ENCODE results near the gene UACA. TPM values are rescaled to one million over a fixed set of nuclear protein-coding genes. Genes with fewer than 3 reads are reported as not detected.

UACA gene
- total and polyA plus RNA-seq, 4 experiments from 2014 or later: 0.15 to 0.40 (median 0.28) TPM; not detected in 1

GRCh38 chr15:70729164-70729563 lies 34.2 kb downstream of the UACA start:
- intact Hi-C loops (cut with micrococcal nuclease): loop anchor here (10.0 kb wide), 2 partner anchors 54 to 1254 kb away; no protein-coding TSS in a partner anchor
- Mint-ChIP-seq H3K4me3 (no peak overlapping the region), H3K4me1 (no peaks in the 10 kb centered on the region), H3K27me3 (peaks cover 7 to 14% of the 10 kb centered on the region in 2 donors), H3K27ac (no peak overlapping the region), H3K36me3 (no peaks in the 10 kb centered on the region), H3K9me3 (peaks cover 0 to 7% (median 0%) of the 10 kb centered on the region in 8 donors)
- Histone ChIP-seq H3K4me1 (ENCODE audit: insufficient read depth, low read length) (no peaks in the 10 kb centered on the region), H3K4me3 (ENCODE audit: low read length in 2 of 2) (no peak overlapping the region), H3K36me3 (ENCODE audit: insufficient read depth, low read length) (no peaks in the 10 kb centered on the region), H3K27me3 (ENCODE audit: insufficient read depth, low read length) (no peaks in the 10 kb centered on the region), H3K9me3 (ENCODE audit: control insufficient read depth in 1 of 2, low read length in 2 of 2) (no peaks in the 10 kb centered on the region), H3K27ac (ENCODE audit: low read depth, low read length) (no peak overlapping the region)
- DNase-seq: no peak
- ChIA-PET POLR2A (ENCODE audit: partially characterized antibody) (no interaction called here), CTCF (ENCODE audit: partially characterized antibody) (no interaction called here)

GRCh38 chr15:70726753-70727152 lies 36.6 kb downstream of the UACA start:
- H3K9me3 Mint-ChIP-seq: peaks cover 0 to 7% (median 0%) of the 10 kb centered on the region in 8 donors
- no peaks in the 10 kb centered on the region for H3K36me3 Mint-ChIP-seq
- Histone ChIP-seq H3K27ac (ENCODE audit: low read depth, low read length) (no peak overlapping the region), H3K27me3 (ENCODE audit: insufficient read depth, low read length) (no peaks in the 10 kb centered on the region), H3K4me3 (ENCODE audit: low read length in 2 of 2) (no peak overlapping the region), H3K9me3 (ENCODE audit: control insufficient read depth in 1 of 2, low read length in 2 of 2) (no peaks in the 10 kb centered on the region), H3K36me3 (ENCODE audit: insufficient read depth, low read length) (no peaks in the 10 kb centered on the region), H3K4me1 (ENCODE audit: insufficient read depth, low read length) (no peaks in the 10 kb centered on the region)
- POLR2A ChIA-PET (ENCODE audit: partially characterized antibody): no interaction called here
- DNase-seq: no peak
- H3K27me3 Mint-ChIP-seq: peaks cover 13 to 21% of the 10 kb centered on the region in 2 donors
- CTCF ChIA-PET (ENCODE audit: partially characterized antibody): interaction anchor here (1.4 to 1.5 kb wide), 2 partner anchors 58 to 85 kb away, joined by 3 to 4 read pairs; no protein-coding TSS in a partner anchor
- peaks cover 0 to 2% (median 0%) of the 10 kb centered on the region in 4 donors for H3K4me1 Mint-ChIP-seq
- no peak overlapping the region for H3K4me3 Mint-ChIP-seq
- intact Hi-C loops (cut with micrococcal nuclease): loop anchor here (10.0 kb wide), 2 partner anchors 52 to 1252 kb away; no protein-coding TSS in a partner anchor
- H3K27ac Mint-ChIP-seq: no peak overlapping the region

- ChIA-PET CTCF (ENCODE audit: partially characterized antibody) (interaction anchor here (2.6 to 4.8 kb wide), 5 partner anchors 44 to 1247 kb away, joined by 12 to 65 read pairs (median 36); no protein-coding TSS in a partner anchor), POLR2A (ENCODE audit: partially characterized antibody) (no interaction called here)
- intact Hi-C loops (cut with micrococcal nuclease): loop anchor here (10.0 kb wide), 2 partner anchors 49 to 1249 kb away; no protein-coding TSS in a partner anchor
- no peak overlapping the region for H3K4me3 ChIP-seq (ENCODE audit: low read length in 2 of 2)
- no peak overlapping the region for H3K27ac Mint-ChIP-seq
- H3K9me3 Mint-ChIP-seq: no peaks in the 10 kb centered on the region
- H3K4me1 Mint-ChIP-seq: peaks cover 0 to 2% (median 0%) of the 10 kb centered on the region in 4 donors
- H3K4me3 Mint-ChIP-seq: no peak overlapping the region
- H3K27ac ChIP-seq (ENCODE audit: low read depth, low read length): no peak overlapping the region
- no peak for DNase-seq
- H3K36me3 ChIP-seq (ENCODE audit: insufficient read depth, low read length): no peaks in the 10 kb centered on the region
- H3K27me3 Mint-ChIP-seq: peaks cover 13 to 21% of the 10 kb centered on the region in 2 donors
- no peaks in the 10 kb centered on the region for H3K27me3 ChIP-seq (ENCODE audit: insufficient read depth, low read length)
- H3K9me3 ChIP-seq (ENCODE audit: control insufficient read depth in 1 of 2, low read length in 2 of 2): no peaks in the 10 kb centered on the region
- H3K36me3 Mint-ChIP-seq: no peaks in the 10 kb centered on the region
- no peaks in the 10 kb centered on the region for H3K4me1 ChIP-seq (ENCODE audit: insufficient read depth, low read length)
Measured at GRCh38 chr15:70723927-70724326, 39.4 kb downstream of the UACA start.

- H3K27me3 Mint-ChIP-seq: peaks cover 13 to 17% of the 10 kb centered on the region in 2 donors
- Histone ChIP-seq H3K27ac (ENCODE audit: low read depth, low read length) (no peak overlapping the region), H3K36me3 (ENCODE audit: insufficient read depth, low read length) (no peaks in the 10 kb centered on the region), H3K4me3 (ENCODE audit: low read length in 2 of 2) (no peak overlapping the region), H3K9me3 (ENCODE audit: control insufficient read depth in 1 of 2, low read length in 2 of 2) (no peaks in the 10 kb centered on the region), H3K4me1 (ENCODE audit: insufficient read depth, low read length) (no peaks in the 10 kb centered on the region), H3K27me3 (ENCODE audit: insufficient read depth, low read length) (no peaks in the 10 kb centered on the region)
- DNase-seq: no peak
- peaks cover 0 to 2% (median 0%) of the 10 kb centered on the region in 4 donors for H3K4me1 Mint-ChIP-seq
- no peak overlapping the region for H3K4me3 Mint-ChIP-seq
- no peak overlapping the region for H3K27ac Mint-ChIP-seq
- no peaks in the 10 kb centered on the region for H3K36me3 Mint-ChIP-seq
- intact Hi-C loops (cut with micrococcal nuclease): loop anchor here (10.0 kb wide), 2 partner anchors 48 to 1248 kb away; no protein-coding TSS in a partner anchor
- CTCF ChIA-PET (ENCODE audit: partially characterized antibody): interaction anchor here (0.6 to 4.8 kb wide), 19 partner anchors 10 to 1260 kb away, joined by 3 to 65 read pairs (median 6); no protein-coding TSS in a partner anchor
- no peaks in the 10 kb centered on the region for H3K9me3 Mint-ChIP-seq
- POLR2A ChIA-PET (ENCODE audit: partially characterized antibody): interaction anchor here (1.0 to 1.3 kb wide), 2 partner anchors 51 to 188 kb away, joined by 3 to 4 read pairs; no protein-coding TSS in a partner anchor
Measured at GRCh38 chr15:70723122-70723422, 40.3 kb downstream of the UACA start.

GRCh38 chr15:70722266-70723121 lies 40.9 kb downstream of the UACA start:
- peak in 4 of 5 donors; percentile 25 to 39 (median 30) for DNase-seq
- no peaks in the 10 kb centered on the region for H3K9me3 ChIP-seq (ENCODE audit: control insufficient read depth in 1 of 2, low read length in 2 of 2)
- Mint-ChIP-seq H3K27me3 (peaks cover 13 to 14% of the 10 kb centered on the region in 2 donors), H3K4me3 (no peak overlapping the region), H3K4me1 (peaks cover 0 to 2% (median 0%) of the 10 kb centered on the region in 4 donors), H3K27ac (no peak overlapping the region), H3K9me3 (no peaks in the 10 kb centered on the region), H3K36me3 (no peaks in the 10 kb centered on the region)
- CTCF ChIA-PET (ENCODE audit: partially characterized antibody): interaction anchor here (0.6 to 4.8 kb wide), 21 partner anchors 10 to 1260 kb away, joined by 3 to 65 read pairs (median 6); no protein-coding TSS in a partner anchor
- intact Hi-C loops (cut with micrococcal nuclease): loop anchor here (10.0 kb wide), 2 partner anchors 48 to 1248 kb away; no protein-coding TSS in a partner anchor
- H3K4me1 ChIP-seq (ENCODE audit: insufficient read depth, low read length): no peaks in the 10 kb centered on the region
- POLR2A ChIA-PET (ENCODE audit: partially characterized antibody): interaction anchor here (0.7 to 1.3 kb wide), 3 partner anchors 50 to 249 kb away, joined by 3 to 4 read pairs (median 3); no protein-coding TSS in a partner anchor
- H3K36me3 ChIP-seq (ENCODE audit: insufficient read depth, low read length): no peaks in the 10 kb centered on the region
- H3K27ac ChIP-seq (ENCODE audit: low read depth, low read length): no peak overlapping the region
- H3K27me3 ChIP-seq (ENCODE audit: insufficient read depth, low read length): no peaks in the 10 kb centered on the region
- no peak overlapping the region for H3K4me3 ChIP-seq (ENCODE audit: low read length in 2 of 2)

- no peaks in the 10 kb centered on the region for H3K36me3 ChIP-seq (ENCODE audit: insufficient read depth, low read length)
- Mint-ChIP-seq H3K27ac (peak overlapping the region in 2 of 7 donors; percentile 43 to 47), H3K9me3 (no peaks in the 10 kb centered on the region), H3K4me1 (peaks cover 0 to 2% (median 0%) of the 10 kb centered on the region in 4 donors), H3K36me3 (no peaks in the 10 kb centered on the region), H3K4me3 (no peak overlapping the region), H3K27me3 (peaks cover 9 to 11% of the 10 kb centered on the region in 2 donors)
- no peaks in the 10 kb centered on the region for H3K9me3 ChIP-seq (ENCODE audit: control insufficient read depth in 1 of 2, low read length in 2 of 2)
- intact Hi-C loops (cut with micrococcal nuclease): loop anchor here (10.0 kb wide), 2 partner anchors 46 to 1246 kb away; no protein-coding TSS in a partner anchor
- no peaks in the 10 kb centered on the region for H3K4me1 ChIP-seq (ENCODE audit: insufficient read depth, low read length)
- H3K27me3 ChIP-seq (ENCODE audit: insufficient read depth, low read length): no peaks in the 10 kb centered on the region
- H3K4me3 ChIP-seq (ENCODE audit: low read length in 2 of 2): no peak overlapping the region
- no peak for DNase-seq
- no peak overlapping the region for H3K27ac ChIP-seq (ENCODE audit: low read depth, low read length)
- POLR2A ChIA-PET (ENCODE audit: partially characterized antibody): no interaction called here
- CTCF ChIA-PET (ENCODE audit: partially characterized antibody): no interaction called here
Measured at GRCh38 chr15:70720228-70721016, 42.9 kb downstream of the UACA start.
